Endodermal cell (in vitro differentiated cells): ENCODE measurements around the gene CXCL5. TPM values are rescaled to one million over a fixed set of nuclear protein-coding genes. Genes with fewer than 3 reads are reported as not detected.

Experiments
- DNase-seq: peaks from one replicate; pipeline ENCODE4 v3.0.0-alpha.2; 2017
- H3K27ac ChIP-seq: 2 replicates; pipeline ENCODE4 v1.5.1; 2013; ENCODE audit warnings: mild to moderate bottlenecking, low read depth, low read length, moderate library complexity
- H3K27me3 ChIP-seq: 2 replicates; pipeline ENCODE4 v1.6.1; 2013; ENCODE audit warnings: mild to moderate bottlenecking, low read length, moderate library complexity; ENCODE audit not compliant: insufficient read depth, control insufficient read depth, poor library complexity, severe bottlenecking
- H3K36me3 ChIP-seq: 2 replicates; pipeline ENCODE4 v1.7.0; 2013; ENCODE audit warnings: mild to moderate bottlenecking, low read length, moderate library complexity; ENCODE audit not compliant: control insufficient read depth, insufficient read depth
- H3K4me1 ChIP-seq: one replicate; pipeline ENCODE4 v1.7.0; 2013; ENCODE audit warnings: low read length; ENCODE audit not compliant: control insufficient read depth, insufficient read depth
- H3K4me3 ChIP-seq: 2 replicates; pipeline ENCODE4 v1.5.1; 2013; ENCODE audit warnings: mild to moderate bottlenecking, low read length, moderate library complexity
- H3K9ac ChIP-seq: 2 replicates; pipeline ENCODE4 v1.6.1; 2013; ENCODE audit warnings: mild to moderate bottlenecking, low read length, moderate library complexity; ENCODE audit not compliant: poor library complexity, severe bottlenecking; ENCODE audit errors: extremely low read depth
- H3K9me3 ChIP-seq: 2 replicates; pipeline ENCODE4 v1.6.1; 2013; ENCODE audit warnings: mild to moderate bottlenecking, low read length, moderate library complexity; ENCODE audit not compliant: control insufficient read depth
- H3K27ac Mint-ChIP-seq: 2 replicates; pipeline ENCODE4 v1.8.0; 2020; ENCODE audit warnings: mixed read lengths
- H3K27me3 Mint-ChIP-seq: 2 replicates; pipeline ENCODE4 v1.8.0; 2021; ENCODE audit warnings: mild to moderate bottlenecking, mixed read lengths; ENCODE audit not compliant: insufficient read depth
- H3K36me3 Mint-ChIP-seq: 2 replicates; pipeline ENCODE4 v1.8.0; 2020; ENCODE audit warnings: low read depth, mixed read lengths
- H3K4me1 Mint-ChIP-seq: 2 replicates; pipeline ENCODE4 v1.8.0; 2020; ENCODE audit warnings: mixed read lengths
- H3K4me3 Mint-ChIP-seq: 2 replicates; pipeline ENCODE4 v1.8.0; 2020; ENCODE audit warnings: mild to moderate bottlenecking, moderate library complexity, mixed read lengths
- H3K9me3 Mint-ChIP-seq: 2 replicates; pipeline ENCODE4 v1.8.0; 2020; ENCODE audit warnings: mild to moderate bottlenecking, mixed read lengths
- WGBS, 2 experiments: methylation state at CpG; one replicate each; pipeline versions ENCODE4 v1.1.5 to v1.1.7; 2013; ENCODE audit warnings: missing lambda C conversion rate in 2 of 2, mixed read lengths in 1 of 2; ENCODE audit not compliant: insufficient coverage in 1 of 2, insufficient read length in 1 of 2; 5-methylcytosine and 5-hydroxymethylcytosine counted together
- total RNA-seq, 2 donors: library from RNA; stranded (reverse); fragmentation: NEBNext Ultra II Directional in 1 of 2; extraction: Animal tissue kit (Norgen Biotek cat#: 25700) in 1 of 2; gene quantifications; 2 replicates in 1 of 2; 3 replicates in 1 of 2; pipeline ENCODE4 v1.2.1, GENCODE V29; 2021
- TF ChIP-seq, protein P1 (sequence below): fragments of 200-600 bp; sonication (generic); conservative IDR thresholded peaks from 2 replicates; pipeline ENCODE4 v1.5.0; 2021; ENCODE audit warnings: antibody characterized with exemption, mild to moderate bottlenecking

The CXCL5 gene
- total RNA-seq, 2 donors from 2014 or later, result 0.73 to 10.7 TPM

- no peak for DNase-seq
- Mint-ChIP-seq H3K9me3 (no peaks in the 10 kb centered on the region), H3K36me3 (no peaks in the 10 kb centered on the region), H3K27me3 (peaks cover 99% of the 10 kb centered on the region), H3K27ac (no peak overlapping the region), H3K4me3 (no peak overlapping the region), H3K4me1 (peaks cover 14% of the 10 kb centered on the region)
- H3K36me3 ChIP-seq, result no peaks in the 10 kb centered on the region
- 90 to 93% methylated on average over 3 of the region's 3 CpGs for WGBS, 2 experiments
- H3K9ac ChIP-seq, result no peak overlapping the region
- H3K4me3 ChIP-seq, result no peak overlapping the region
- H3K27ac ChIP-seq, result no peak overlapping the region
- no peaks in the 10 kb centered on the region for H3K4me1 ChIP-seq
- peaks cover 100% of the 10 kb centered on the region for H3K27me3 ChIP-seq
- no peaks in the 10 kb centered on the region for H3K9me3 ChIP-seq
- TF ChIP-seq, protein P1, sequence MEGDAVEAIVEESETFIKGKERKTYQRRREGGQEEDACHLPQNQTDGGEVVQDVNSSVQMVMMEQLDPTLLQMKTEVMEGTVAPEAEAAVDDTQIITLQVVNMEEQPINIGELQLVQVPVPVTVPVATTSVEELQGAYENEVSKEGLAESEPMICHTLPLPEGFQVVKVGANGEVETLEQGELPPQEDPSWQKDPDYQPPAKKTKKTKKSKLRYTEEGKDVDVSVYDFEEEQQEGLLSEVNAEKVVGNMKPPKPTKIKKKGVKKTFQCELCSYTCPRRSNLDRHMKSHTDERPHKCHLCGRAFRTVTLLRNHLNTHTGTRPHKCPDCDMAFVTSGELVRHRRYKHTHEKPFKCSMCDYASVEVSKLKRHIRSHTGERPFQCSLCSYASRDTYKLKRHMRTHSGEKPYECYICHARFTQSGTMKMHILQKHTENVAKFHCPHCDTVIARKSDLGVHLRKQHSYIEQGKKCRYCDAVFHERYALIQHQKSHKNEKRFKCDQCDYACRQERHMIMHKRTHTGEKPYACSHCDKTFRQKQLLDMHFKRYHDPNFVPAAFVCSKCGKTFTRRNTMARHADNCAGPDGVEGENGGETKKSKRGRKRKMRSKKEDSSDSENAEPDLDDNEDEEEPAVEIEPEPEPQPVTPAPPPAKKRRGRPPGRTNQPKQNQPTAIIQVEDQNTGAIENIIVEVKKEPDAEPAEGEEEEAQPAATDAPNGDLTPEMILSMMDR, result no peak
These were observed 52.6 kb downstream of the CXCL5 start for GRCh38 chr4:73945674-73946449.

Other genes with a start within 250 kb of the CXCL5 start
- 1 to 10 TPM in 1 of 2 donors, under 1 TPM in 1; 0.46 to 1.2 TPM for gene CXCL6, start 162.0 kb downstream of the CXCL5 start, total RNA-seq
- not detected for gene PF4V1, start 145.4 kb downstream of the CXCL5 start, total RNA-seq
- under 1 TPM in 1 of 2 donors, not detected in 1; 0.24 TPM for gene CXCL1, start 129.3 kb downstream of the CXCL5 start, total RNA-seq
- gene PF4, start 16.6 kb downstream of the CXCL5 start, total RNA-seq, result 1 to 10 TPM in 1 of 2 donors, not detected in 1; 3.4 TPM
- gene PPBP, start 10.5 kb downstream of the CXCL5 start, total RNA-seq, result not detected
- 1 to 10 TPM; 2.9 TPM for gene CXCL3, start 40.0 kb upstream of the CXCL5 start, total RNA-seq
- 1 to 10 TPM in 1 of 2 donors, under 1 TPM in 1; 0.44 to 1.5 TPM for gene CXCL2, start 100.5 kb upstream of the CXCL5 start, total RNA-seq
- 10 to 100 TPM; 10.4 to 11.5 TPM for gene MTHFD2L, start 159.4 kb upstream of the CXCL5 start, total RNA-seq